NCI-H2029 (cell line): ENCODE measurements around the gene TMEM232.
"Not testable (repeated sequence)": the region's sequence is repeated elsewhere in the genome, so short reads cannot be mapped to it uniquely, and the experiment has no call there.

Experiments
- DNase-seq: peaks from one replicate; lab custom pipeline; 2025; lab: John Stamatoyannopoulos, UW

TMEM232 gene

GRCh38 chr5:110726249-110727024 is at the start of gene TMEM232:
Gene TMEM232, minus strand, starts transcription at chr5:110726671. Its CDS starts 59,319 bp downstream, at chr5:110667352.
- peak; percentile 74 for DNase-seq

- no peak for DNase-seq
Measured at GRCh38 chr5:110770286-110770685, 43.8 kb upstream of the TMEM232 start.

DNA sequence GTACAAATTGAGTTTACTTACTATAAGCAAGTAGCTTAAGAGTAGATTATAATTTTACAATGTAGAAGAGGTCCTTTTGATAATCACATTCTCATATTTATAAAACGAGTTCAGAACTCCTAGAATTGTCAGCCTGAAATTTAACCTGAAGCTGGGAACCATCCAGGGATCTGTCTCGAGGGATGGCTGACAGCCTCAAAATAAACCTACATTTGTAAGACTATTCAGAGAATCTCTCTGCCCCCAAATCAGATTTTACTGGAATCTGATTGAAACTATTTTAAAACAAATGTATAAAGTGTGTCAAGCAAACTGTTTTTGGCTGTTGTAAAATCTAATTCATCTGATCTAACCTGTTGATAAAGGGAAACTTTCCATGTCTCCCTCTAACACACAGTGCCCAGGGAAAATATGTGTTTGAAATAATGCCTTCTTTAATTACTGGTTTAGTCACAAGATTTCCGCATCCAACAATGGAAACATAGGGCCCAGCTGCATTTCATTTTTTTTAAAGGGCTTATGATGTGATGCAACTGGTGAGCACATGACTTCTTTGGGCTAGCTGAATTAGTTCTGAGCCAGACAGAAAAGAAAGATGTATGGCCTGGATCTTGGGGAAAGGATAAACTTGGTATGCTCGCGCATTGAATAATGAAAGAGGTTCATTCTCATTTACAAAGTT is 42.7 kb upstream of the TMEM232 start:
- no peak for DNase-seq

GRCh38 chr5:110768138-110768860 is 41.8 kb upstream of the TMEM232 start:
- no peak for DNase-seq

DNA sequence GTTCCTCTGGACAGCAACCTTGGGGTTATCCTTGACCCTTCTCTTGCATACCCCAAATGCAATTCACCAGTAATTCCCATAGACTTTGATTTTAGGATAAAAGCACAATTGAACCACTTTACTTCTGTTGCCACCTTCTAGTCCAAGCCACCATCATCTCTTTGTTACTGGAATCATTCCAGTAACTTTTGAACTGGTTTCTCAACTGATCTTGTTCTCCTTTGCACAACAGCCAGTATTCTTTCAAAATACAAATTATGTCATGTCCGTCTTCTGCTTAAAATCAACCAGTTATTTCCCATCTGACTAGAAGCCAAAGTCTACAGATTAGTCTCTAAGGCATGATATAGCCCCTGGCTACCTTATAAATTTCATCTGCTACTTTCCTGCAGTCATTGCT is 33.7 kb upstream of the TMEM232 start:
- no peak for DNase-seq

DNA sequence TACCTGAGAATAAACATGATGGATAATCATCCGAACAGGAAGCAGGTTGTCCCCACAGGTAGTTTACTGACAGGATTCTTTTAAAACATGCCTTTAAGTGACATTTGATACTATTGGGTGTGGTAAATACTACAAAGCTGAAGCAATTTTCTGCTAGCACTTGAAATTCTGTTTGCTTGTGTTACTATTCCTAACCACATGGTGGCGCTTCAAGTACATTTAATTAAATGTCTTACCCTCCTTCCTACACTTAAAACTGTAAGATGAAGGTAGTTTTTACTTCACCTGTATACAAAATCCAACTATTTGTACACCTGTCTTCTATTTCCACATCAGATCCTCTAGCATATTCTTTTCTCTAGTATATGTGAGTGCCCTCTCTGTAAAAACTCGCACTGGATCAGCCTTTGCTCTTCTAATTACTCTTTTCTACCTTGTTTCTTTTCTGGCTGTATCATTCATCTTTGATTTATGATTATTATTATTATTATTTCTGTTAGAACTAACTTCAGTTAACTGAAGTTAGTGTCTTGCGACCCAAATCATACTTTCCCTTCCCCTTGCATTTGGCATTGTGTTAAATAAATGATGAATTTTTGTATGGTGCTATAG is 30.8 kb upstream of the TMEM232 start:
- DNase-seq, result peak; percentile 48

- no peak for DNase-seq
Measured at GRCh38 chr5:110754181-110754580, 27.7 kb upstream of the TMEM232 start.

GRCh38 chr5:110753600-110753999 is 27.1 kb upstream of the TMEM232 start:
- no peak for DNase-seq

- DNase-seq, result no peak
Measured at GRCh38 chr5:110752953-110753352, 26.5 kb upstream of the TMEM232 start.

DNA sequence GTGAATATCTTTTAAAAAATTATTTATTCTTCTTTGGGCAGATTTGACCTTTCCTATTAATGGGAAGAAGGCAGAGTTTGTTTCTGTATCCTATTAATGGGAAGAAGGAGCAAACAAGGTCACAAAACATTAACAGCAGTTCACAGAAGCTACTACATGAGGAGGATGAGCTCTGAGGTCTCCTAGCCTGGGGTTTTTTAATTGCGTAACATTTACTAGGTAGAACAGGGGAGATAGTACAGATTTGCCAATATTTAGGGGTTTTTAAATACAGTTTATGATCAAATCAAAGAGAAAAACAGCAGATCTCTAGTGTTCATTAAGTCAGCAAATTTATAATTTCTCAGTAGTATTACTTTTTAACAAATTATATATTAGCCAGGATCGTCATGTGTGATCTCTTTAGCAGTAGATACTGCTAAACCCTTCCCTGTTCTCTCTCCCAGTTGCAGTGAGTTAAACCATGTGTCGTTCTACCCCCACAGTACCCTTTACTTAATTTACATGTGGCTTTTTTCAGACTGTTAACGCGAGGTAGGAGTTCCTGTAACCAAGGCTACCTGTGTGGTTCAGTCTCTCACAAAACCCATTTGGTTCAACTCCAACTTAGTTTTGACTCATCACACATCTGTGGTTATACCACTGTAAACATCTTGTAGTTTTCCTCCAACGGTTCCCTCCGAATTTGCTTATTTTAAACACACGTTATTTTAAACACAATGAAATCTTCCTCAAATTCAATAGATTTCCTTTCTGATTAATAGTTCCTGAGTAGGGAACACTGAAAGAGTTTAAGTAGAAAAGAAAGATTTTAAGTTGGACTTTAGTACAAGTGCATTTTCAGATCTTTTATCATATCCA is 25.7 kb upstream of the TMEM232 start:
- DNase-seq, result no peak

DNA sequence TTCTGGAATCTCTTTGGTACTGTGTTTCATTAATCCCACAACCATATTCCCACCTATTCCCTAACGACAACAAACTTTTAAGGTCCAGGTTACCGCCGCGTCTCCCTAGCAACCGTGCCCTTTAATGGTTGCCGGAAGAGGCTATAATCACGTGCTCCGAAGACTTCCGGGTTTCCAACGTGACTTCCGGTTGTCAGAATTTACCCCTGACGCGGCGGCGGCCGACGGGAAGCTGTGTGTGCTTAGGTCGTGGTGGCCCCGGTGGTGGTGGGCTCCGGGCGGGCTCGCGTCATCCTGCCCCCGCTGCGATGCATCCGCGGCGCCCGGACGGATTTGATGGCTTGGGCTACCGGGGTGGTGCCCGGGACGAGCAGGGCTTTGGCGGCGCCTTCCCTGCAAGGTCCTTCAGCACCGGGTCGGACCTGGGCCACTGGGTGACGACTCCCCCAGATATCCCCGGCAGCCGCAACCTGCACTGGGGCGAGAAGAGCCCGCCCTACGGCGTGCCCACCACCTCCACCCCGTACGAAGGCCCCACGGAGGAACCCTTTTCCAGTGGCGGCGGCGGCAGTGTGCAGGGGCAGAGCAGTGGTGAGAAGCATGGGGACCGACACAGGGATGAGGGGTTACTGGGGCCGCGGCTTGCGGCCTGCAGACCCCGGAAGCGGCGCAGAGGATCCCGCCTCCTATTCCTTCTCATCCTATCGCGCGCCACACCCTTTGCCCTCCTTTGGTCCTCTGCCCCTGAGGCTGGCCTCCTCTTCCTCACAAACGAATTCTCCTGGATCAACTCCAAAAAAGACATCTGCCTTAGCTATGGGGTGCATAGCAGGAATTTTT is 12.6 kb upstream of the TMEM232 start, which contains the start of gene SLC25A46:
TSS of gene SLC25A46 (plus strand) at position 196 of the 840 bp plus-strand sequence. CDS start at position 309, 113 bp downstream.
- peak; percentile 75 for DNase-seq

- DNase-seq, result no peak
Measured at GRCh38 chr5:110738503-110738811, 12.0 kb upstream of the TMEM232 start.

DNA sequence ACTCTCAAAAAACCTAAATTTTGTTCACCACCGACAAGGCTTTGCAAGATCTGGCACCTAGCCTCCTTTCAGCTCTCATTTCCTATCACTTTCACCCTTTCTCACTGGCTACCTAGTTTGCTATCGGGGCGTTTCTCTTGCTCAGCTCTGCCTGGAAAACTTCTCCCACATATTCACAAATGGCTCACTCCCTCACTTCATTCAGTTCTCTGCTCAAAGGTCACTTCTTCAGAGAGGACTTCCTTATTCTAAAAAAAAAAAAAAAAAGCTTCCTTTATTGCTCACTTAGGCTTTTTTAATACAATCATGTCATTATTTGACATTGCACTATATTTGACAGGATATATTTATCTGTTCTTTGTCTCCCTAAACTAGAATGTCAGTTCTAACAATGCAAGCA is 10.3 kb upstream of the TMEM232 start:
- DNase-seq, result no peak

GRCh38 chr5:110735556-110735955 is 9.1 kb upstream of the TMEM232 start:
- DNase-seq, result no peak

DNA sequence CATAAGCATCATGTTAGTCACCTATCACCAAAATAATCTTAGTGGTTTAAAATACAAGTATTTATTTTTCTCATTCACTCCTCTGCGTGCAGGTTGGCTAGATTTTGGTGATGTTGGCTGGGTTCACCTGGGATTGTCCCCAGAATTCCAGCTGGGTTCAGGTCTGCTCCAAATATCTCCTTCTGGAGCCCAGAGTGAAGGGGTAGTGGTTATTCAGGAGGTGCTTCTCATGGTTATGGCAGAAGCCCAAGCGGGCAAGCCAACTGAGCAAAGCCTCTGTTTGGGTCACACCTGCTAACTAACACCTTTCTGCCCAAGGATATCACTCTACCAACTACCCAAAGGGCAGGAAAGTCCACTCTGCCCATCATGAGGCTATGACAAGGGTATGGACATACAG is 7.6 kb upstream of the TMEM232 start:
- no peak for DNase-seq

DNA sequence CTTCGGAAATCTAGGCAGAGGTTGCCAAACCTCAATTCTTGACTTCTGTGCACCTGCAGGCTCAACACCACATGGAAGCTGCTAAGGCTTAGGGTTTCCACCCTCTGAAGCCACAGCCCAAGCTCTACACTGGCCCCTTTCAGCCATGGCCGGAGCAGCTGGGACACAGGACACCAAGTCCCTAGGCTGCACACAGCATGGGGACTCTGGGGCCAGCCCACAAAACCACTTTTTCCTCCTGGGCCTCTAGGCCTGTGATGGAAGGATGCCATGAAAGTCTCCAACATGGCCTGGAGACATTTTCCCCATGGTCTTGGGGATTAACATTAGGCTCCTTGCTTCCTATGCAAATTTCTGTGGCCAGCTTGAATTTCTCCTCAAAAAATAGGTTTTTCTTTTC is 5.0 kb upstream of the TMEM232 start:
- DNase-seq, result not testable (repeated sequence)

GRCh38 chr5:110727025-110727314 is 499 bp upstream of the TMEM232 start:
- DNase-seq, result peak; percentile 7

- no peak for DNase-seq
Measured at GRCh38 chr5:110718311-110718710, 8.2 kb downstream of the TMEM232 start.

GRCh38 chr5:110716247-110717245 is 9.9 kb downstream of the TMEM232 start:
- DNase-seq, result no peak
